SH-SY5Y (cell line): ENCODE data around the gene PAFAH1B1.

ENCODE experiments used
- GATA2 ChIP-seq: IDR thresholded peaks from 2 replicates; pipeline ENCODE4 v1.6.1; 2011; ENCODE audit warnings: mild to moderate bottlenecking, low read depth, low read length
- GATA3 ChIP-seq: IDR thresholded peaks from 2 replicates; pipeline ENCODE4 v1.6.1; 2011; ENCODE audit warnings: low read depth, mild to moderate bottlenecking, low read length, moderate library complexity

PAFAH1B1 gene

GRCh38 chr17:2582493-2582892 is 11.0 kb upstream of the PAFAH1B1 start:
- TF ChIP-seq GATA2 (no peak), GATA3 (no peak)

- TF ChIP-seq GATA2 (no peak), GATA3 (no peak)
These were observed 2.3 kb upstream of the PAFAH1B1 start for GRCh38 chr17:2591040-2591640.

GRCh38 chr17:2593821-2594721 is 617 bp downstream of the PAFAH1B1 start:
- no peak for TF ChIP-seq GATA3
- no peak for TF ChIP-seq GATA2

GRCh38 chr17:2594722-2595599 is 1.5 kb downstream of the PAFAH1B1 start:
- TF ChIP-seq GATA3 (no peak), GATA2 (no peak)

- TF ChIP-seq GATA2 (no peak), GATA3 (no peak)
These were observed 2.3 kb downstream of the PAFAH1B1 start for GRCh38 chr17:2595716-2596115.

GRCh38 chr17:2598166-2598565 is 4.7 kb downstream of the PAFAH1B1 start:
- no peak for TF ChIP-seq GATA3
- TF ChIP-seq GATA2 = no peak

GRCh38 chr17:2602597-2603017 is 9.2 kb downstream of the PAFAH1B1 start:
- TF ChIP-seq GATA3 (no peak), GATA2 (no peak)

GRCh38 chr17:2608350-2608913 is 15.0 kb downstream of the PAFAH1B1 start:
- TF ChIP-seq GATA2 = no peak
- no peak for TF ChIP-seq GATA3

GRCh38 chr17:2609091-2609490 is 15.6 kb downstream of the PAFAH1B1 start:
- TF ChIP-seq GATA3 (no peak), GATA2 (no peak)

- no peak for TF ChIP-seq GATA3
- no peak for TF ChIP-seq GATA2
These were observed 17.0 kb downstream of the PAFAH1B1 start for GRCh38 chr17:2610195-2611175.

- TF ChIP-seq GATA2 (no peak), GATA3 (no peak)
These were observed 18.2 kb downstream of the PAFAH1B1 start for GRCh38 chr17:2611627-2612026.

- TF ChIP-seq GATA2 (no peak), GATA3 (no peak)
These were observed 19.2 kb downstream of the PAFAH1B1 start for GRCh38 chr17:2612630-2613029.
